Activated B cell treated with CpG ODN at 0.5 μM for 24 hours (primary cell): ENCODE measurements around the gene RNF31. TPM values are rescaled to one million over a fixed set of nuclear protein-coding genes. Genes with fewer than 3 reads are reported as not detected.
A peak's percentile ranks its signal among the peaks of the same experiment; 100 is the strongest.

Source experiments
- ATAC-seq: fragments of 200-7000 bp; cut with Tn5 transposase; one replicate; pipeline ENCODE4 v1.10.0; 2021; ENCODE audit warnings: low read depth, mild to moderate bottlenecking, moderate library complexity
- CTCF ChIA-PET: fragments of 350-600 bp; sonication (Branson Sonifier 250); formaldehyde crosslinking; loops from one replicate; lab custom pipeline; 2021; ENCODE audit warnings: antibody characterized with exemption; lab: Charles Lee
- POLR2A ChIA-PET: fragments of 350-600 bp; sonication (Branson Sonifier 250); formaldehyde crosslinking; loops from one replicate; lab custom pipeline; 2021; ENCODE audit warnings: antibody characterized with exemption; lab: Charles Lee
- DNase-seq: peaks from one replicate; pipeline ENCODE4 v3.0.0; 2022
- H3K27ac Mint-ChIP-seq: one replicate; pipeline ENCODE4 v1.8.0; 2020; ENCODE audit warnings: mixed read lengths
- H3K27me3 Mint-ChIP-seq: one replicate; pipeline ENCODE4 v1.8.0; 2021; ENCODE audit warnings: mixed read lengths
- H3K36me3 Mint-ChIP-seq: one replicate; pipeline ENCODE4 v1.8.0; 2021; ENCODE audit warnings: low read depth, mixed read lengths
- H3K4me1 Mint-ChIP-seq: one replicate; pipeline ENCODE4 v1.8.0; 2021; ENCODE audit warnings: mixed read lengths
- H3K4me3 Mint-ChIP-seq: one replicate; pipeline ENCODE4 v1.8.0; 2020; ENCODE audit warnings: mild to moderate bottlenecking, mixed read lengths
- H3K9me3 Mint-ChIP-seq: one replicate; pipeline ENCODE4 v1.8.0; 2020; ENCODE audit warnings: mixed read lengths
- CTCF ChIP-seq: fragments of 200-600 bp; IDR thresholded peaks from one replicate; pipeline ENCODE4 v1.8.0; 2022; ENCODE audit warnings: antibody characterized with exemption, mild to moderate bottlenecking
- intact Hi-C: fragments of 100-400 bp; cut with micrococcal nuclease; formaldehyde crosslinking; loops from one replicate; pipeline ENCODE4 v1.15.1; 2024
- total RNA-seq: library from RNA; stranded (reverse); gene quantifications from 2 replicates; pipeline ENCODE4 v1.2.3, GENCODE V29; 2022

Gene RNF31
- total RNA-seq, 1 donor from 2014 or later, result 99.8 TPM

GRCh38 chr14:24145690-24146452, 1.4 kb upstream of the RNF31 start:
- H3K4me3 Mint-ChIP-seq, result peak overlapping the region; percentile 97
- peaks cover 61% of the 10 kb centered on the region for H3K4me1 Mint-ChIP-seq
- H3K36me3 Mint-ChIP-seq, result peaks cover 70% of the 10 kb centered on the region
- H3K9me3 Mint-ChIP-seq, result no peaks in the 10 kb centered on the region
- TF ChIP-seq CTCF, result no peak
- ATAC-seq, result no peak
- no peak for DNase-seq
- CTCF ChIA-PET, result interaction anchor here (0.8 to 4.2 kb wide), 6 partner anchors 10 to 163 kb away, joined by 3 to 45 read pairs (median 11); partner anchors contain the start of genes DCAF11, IRF9, PCK2 and PSME1
- peak overlapping the region; percentile 94 for H3K27ac Mint-ChIP-seq
- H3K27me3 Mint-ChIP-seq, result no peaks in the 10 kb centered on the region
- intact Hi-C loops, result loop anchor here (1.0 to 2.0 kb wide), 6 partner anchors 10 to 825 kb away; partner anchors contain the start of genes GMPR2, IPO4, NEDD8 and PABPN1
- POLR2A ChIA-PET, result interaction anchor here (0.6 to 4.6 kb wide), 23 partner anchors 9 to 284 kb away, joined by 3 to 94 read pairs (median 10); partner anchors contain the start of genes CBLN3, CHMP4A, DCAF11 and IPO4

- no peaks in the 10 kb centered on the region for H3K27me3 Mint-ChIP-seq
- peak within 1 kb of the TSS; percentile 97 for H3K4me3 Mint-ChIP-seq
- H3K27ac Mint-ChIP-seq, result peak within 1 kb of the TSS; percentile 94
- intact Hi-C loops, result loop anchor here (1.0 to 2.0 kb wide), 6 partner anchors 10 to 826 kb away; partner anchors contain the start of genes GMPR2, IPO4, NEDD8 and PABPN1
- peaks cover 58% of the 10 kb centered on the region for H3K4me1 Mint-ChIP-seq
- peak; percentile 84 for DNase-seq
- no peaks in the 10 kb centered on the region for H3K9me3 Mint-ChIP-seq
- peaks cover 73% of the 10 kb centered on the region for H3K36me3 Mint-ChIP-seq
- ChIA-PET POLR2A (interaction anchor here (0.6 to 4.6 kb wide), 35 partner anchors 9 to 579 kb away, joined by 3 to 94 read pairs (median 5); partner anchors contain the start of genes AP1G2, CARMIL3, CBLN3 and CHMP4A), CTCF (interaction anchor here (0.9 to 4.2 kb wide), 6 partner anchors 10 to 285 kb away, joined by 3 to 45 read pairs (median 11); partner anchors contain the start of genes DCAF11, IRF9, PCK2 and PSME1)
- peak; percentile 74 for ATAC-seq
- no peak for TF ChIP-seq CTCF
Measured at GRCh38 chr14:24146453-24146977, 783 bp upstream of the RNF31 start, which contains the start of gene PSME2. Gene PSME2, minus strand, starts transcription at chr14:24146610. Its CDS starts 29 bp downstream, at chr14:24146581.

- H3K9me3 Mint-ChIP-seq, result no peaks in the 10 kb centered on the region
- no peak for TF ChIP-seq CTCF
- H3K4me3 Mint-ChIP-seq, result peak overlapping the region; percentile 97
- H3K27me3 Mint-ChIP-seq, result no peaks in the 10 kb centered on the region
- peaks cover 48% of the 10 kb centered on the region for H3K4me1 Mint-ChIP-seq
- peaks cover 72% of the 10 kb centered on the region for H3K36me3 Mint-ChIP-seq
- ChIA-PET POLR2A (interaction anchor here (0.7 to 4.6 kb wide), 12 partner anchors 11 to 218 kb away, joined by 4 to 94 read pairs (median 20); partner anchors contain the start of genes CHMP4A, DCAF11, IPO4 and IRF9), CTCF (interaction anchor here (3.9 to 4.2 kb wide), 2 partner anchors 13 to 39 kb away, joined by 28 to 45 read pairs; partner anchors contain the start of gene IRF9)
- ATAC-seq (no peak), DNase-seq (no peak)
- peak overlapping the region; percentile 46 for H3K27ac Mint-ChIP-seq
- intact Hi-C loops, result loop anchor here (1.0 to 2.0 kb wide), 10 partner anchors 13 to 827 kb away; partner anchors contain the start of genes CHMP4A, DCAF11, IPO4 and IRF9
Measured at GRCh38 chr14:24147761-24148428, 597 bp downstream of the RNF31 start.

GRCh38 chr14:24149302-24149969, 2.1 kb downstream of the RNF31 start:
- H3K9me3 Mint-ChIP-seq, result no peaks in the 10 kb centered on the region
- ATAC-seq, result no peak
- peaks cover 63% of the 10 kb centered on the region for H3K36me3 Mint-ChIP-seq
- no peak overlapping the region for H3K27ac Mint-ChIP-seq
- no peaks in the 10 kb centered on the region for H3K27me3 Mint-ChIP-seq
- peak overlapping the region; percentile 97 for H3K4me3 Mint-ChIP-seq
- peaks cover 38% of the 10 kb centered on the region for H3K4me1 Mint-ChIP-seq
- POLR2A ChIA-PET, result interaction anchor here (0.9 to 4.6 kb wide), 8 partner anchors 8 to 55 kb away, joined by 3 to 94 read pairs (median 11); partner anchors contain the start of genes DCAF11, EMC9, IRF9 and NRL
- DNase-seq, result no peak
- TF ChIP-seq CTCF, result no peak
- intact Hi-C loops, result no loop called here
- CTCF ChIA-PET, result interaction anchor here (3.2 to 4.2 kb wide), 2 partner anchors 11 to 40 kb away, joined by 21 to 28 read pairs; partner anchors contain the start of gene IRF9
